NT2/D1 (cell line): ENCODE results near the gene SPIRE2.
"Not testable (repeated sequence)": the region's sequence is repeated elsewhere in the genome, so short reads cannot be mapped to it uniquely, and the experiment has no call there.

Source experiments
- DNase-seq: peaks from one replicate; pipeline ENCODE4 v3.0.0-alpha.2; 2011; ENCODE audit warnings: low read depth, low spot score
- H3K27me3 ChIP-seq: 2 replicates; pipeline ENCODE4 v1.6.0; 2011; ENCODE audit warnings: mild to moderate bottlenecking; ENCODE audit not compliant: insufficient read length, insufficient read depth
- H3K36me3 ChIP-seq: 2 replicates; pipeline ENCODE4 v1.6.1; 2011; ENCODE audit warnings: mild to moderate bottlenecking, low read length, mixed read lengths; ENCODE audit not compliant: insufficient read depth, insufficient read length
- H3K4me1 ChIP-seq: 2 replicates; pipeline ENCODE4 v1.5.1; 2011; ENCODE audit not compliant: insufficient read depth, insufficient read length
- H3K4me3 ChIP-seq: 2 replicates; pipeline ENCODE4 v1.5.1; 2011; ENCODE audit warnings: low read depth; ENCODE audit not compliant: insufficient read length
- H3K9ac ChIP-seq: 2 replicates; pipeline ENCODE4 v1.6.0; 2011; ENCODE audit warnings: low read depth; ENCODE audit not compliant: insufficient read length
- H3K9me3 ChIP-seq: 2 replicates; pipeline ENCODE4 v1.5.1; 2011; ENCODE audit warnings: mild to moderate bottlenecking, low read length; ENCODE audit not compliant: insufficient read depth
- SUZ12 ChIP-seq: IDR thresholded peaks from 2 replicates; pipeline ENCODE4 v1.6.1; 2011; ENCODE audit not compliant: insufficient read length, insufficient read depth; ENCODE audit errors: extremely low read depth
- YY1 ChIP-seq: IDR thresholded peaks from 2 replicates; pipeline ENCODE4 v1.6.1; 2011; ENCODE audit not compliant: insufficient read length, insufficient read depth
- ZNF274 ChIP-seq: IDR thresholded peaks from 2 replicates; pipeline ENCODE4 v1.6.1; 2011; ENCODE audit warnings: mild to moderate bottlenecking, low read depth, low read length

SPIRE2 gene

GRCh38 chr16:89785523-89786155, 42.6 kb upstream of the SPIRE2 start:
- no peak for TF ChIP-seq YY1
- TF ChIP-seq SUZ12, result no peak
- TF ChIP-seq ZNF274, result no peak
- no peaks in the 10 kb centered on the region for H3K27me3 ChIP-seq
- H3K36me3 ChIP-seq, result peaks cover 78% of the 10 kb centered on the region
- H3K4me3 ChIP-seq, result no peak overlapping the region
- H3K9me3 ChIP-seq, result no peaks in the 10 kb centered on the region
- H3K9ac ChIP-seq, result no peak overlapping the region
- peaks cover under 1% of the 10 kb centered on the region for H3K4me1 ChIP-seq
- no peak for DNase-seq

- TF ChIP-seq SUZ12 (no peak), YY1 (no peak), ZNF274 (no peak)
- Histone ChIP-seq H3K36me3 (peaks cover 88% of the 10 kb centered on the region), H3K9me3 (no peaks in the 10 kb centered on the region), H3K9ac (no peak overlapping the region), H3K27me3 (no peaks in the 10 kb centered on the region), H3K4me1 (no peaks in the 10 kb centered on the region), H3K4me3 (no peak overlapping the region)
- DNase-seq, result no peak
Measured at GRCh38 chr16:89786474-89787364, 41.6 kb upstream of the SPIRE2 start.

GRCh38 chr16:89787365-89787805, 40.9 kb upstream of the SPIRE2 start:
- no peak for TF ChIP-seq SUZ12
- no peak for TF ChIP-seq YY1
- no peak for TF ChIP-seq ZNF274
- no peaks in the 10 kb centered on the region for H3K27me3 ChIP-seq
- no peak for DNase-seq
- H3K4me3 ChIP-seq, result no peak overlapping the region
- H3K36me3 ChIP-seq, result peaks cover 92% of the 10 kb centered on the region
- H3K4me1 ChIP-seq, result no peaks in the 10 kb centered on the region
- H3K9me3 ChIP-seq, result no peaks in the 10 kb centered on the region
- no peak overlapping the region for H3K9ac ChIP-seq

GRCh38 chr16:89791278-89791995, 36.8 kb upstream of the SPIRE2 start:
- no peaks in the 10 kb centered on the region for H3K27me3 ChIP-seq
- no peak for DNase-seq
- H3K9me3 ChIP-seq, result no peaks in the 10 kb centered on the region
- no peak for TF ChIP-seq YY1
- TF ChIP-seq SUZ12, result no peak
- H3K9ac ChIP-seq, result no peak overlapping the region
- no peaks in the 10 kb centered on the region for H3K4me1 ChIP-seq
- no peak overlapping the region for H3K4me3 ChIP-seq
- peaks cover 84% of the 10 kb centered on the region for H3K36me3 ChIP-seq

DNA sequence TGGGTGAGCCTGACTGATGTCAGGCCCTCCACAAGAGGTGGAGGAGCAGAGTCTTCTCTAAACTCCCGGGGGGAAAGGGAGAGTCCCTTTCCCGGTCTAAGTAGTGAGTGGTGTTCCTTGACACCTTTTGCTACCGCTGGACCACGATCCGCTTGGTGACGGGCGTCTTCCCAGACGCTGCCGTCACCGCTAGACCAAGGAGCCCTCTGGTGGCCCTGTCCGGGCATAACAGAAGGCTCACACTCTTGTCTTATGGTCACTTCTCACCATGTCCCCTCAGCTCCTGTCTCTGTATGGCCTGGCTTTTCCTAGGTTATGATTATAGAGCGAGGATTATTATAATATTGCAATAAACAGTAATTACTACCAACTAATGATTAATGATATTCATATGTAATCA, 35.2 kb upstream of the SPIRE2 start:
- H3K9me3 ChIP-seq, H3K27me3 ChIP-seq, DNase-seq, H3K9ac ChIP-seq, H3K4me1 ChIP-seq, H3K4me3 ChIP-seq: not testable (repeated sequence)
- peaks cover 87% of the 10 kb centered on the region for H3K36me3 ChIP-seq

- peaks cover 87% of the 10 kb centered on the region for H3K36me3 ChIP-seq
Measured at GRCh38 chr16:89793955-89794354, 34.3 kb upstream of the SPIRE2 start.

DNA sequence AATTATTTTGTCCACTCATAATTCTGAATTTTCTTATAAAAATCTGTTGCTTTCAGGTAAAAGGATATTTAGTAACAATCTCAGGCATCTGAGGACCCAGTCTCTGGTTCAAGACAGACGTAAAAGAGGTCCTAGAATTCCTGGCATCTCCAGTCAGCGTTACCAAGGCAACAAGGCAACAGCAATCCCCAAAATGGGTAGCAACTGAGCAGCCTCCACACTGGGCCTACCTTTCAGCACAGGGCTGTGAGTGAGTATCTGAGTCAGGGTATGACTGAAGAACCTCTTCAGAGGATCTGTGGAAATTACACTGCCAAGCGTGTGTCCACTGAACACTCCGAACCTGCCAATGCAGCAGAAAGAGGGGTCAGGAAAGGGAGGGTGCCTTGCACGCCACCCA, 32.6 kb upstream of the SPIRE2 start:
- H3K36me3 ChIP-seq, result peaks cover 87% of the 10 kb centered on the region

More at GRCh38 chr16:89793955-89794354, 34.3 kb upstream of the SPIRE2 start:
- H3K9ac ChIP-seq, result no peak overlapping the region
- DNase-seq, result no peak
- no peaks in the 10 kb centered on the region for H3K4me1 ChIP-seq
- H3K9me3 ChIP-seq, result no peaks in the 10 kb centered on the region
- TF ChIP-seq YY1 (no peak), SUZ12 (no peak), ZNF274 (no peak)
- no peak overlapping the region for H3K4me3 ChIP-seq
- H3K27me3 ChIP-seq, result no peaks in the 10 kb centered on the region

More for the DNA sequence above, 32.6 kb upstream of the SPIRE2 start:
- Histone ChIP-seq H3K4me3 (no peak overlapping the region), H3K9ac (no peak overlapping the region), H3K9me3 (no peaks in the 10 kb centered on the region), H3K4me1 (no peaks in the 10 kb centered on the region), H3K27me3 (no peaks in the 10 kb centered on the region)
- TF ChIP-seq SUZ12, result no peak
- no peak for TF ChIP-seq YY1
- TF ChIP-seq ZNF274, result no peak
- DNase-seq, result no peak
